ENCODE data around the gene TSNAXIP1.

TSNAXIP1 gene

GRCh38 chr16:67872631-67873434, 66.1 kb downstream of the TSNAXIP1 start, which contains the start of gene EDC4:
EDC4 (plus strand) TSS chr16:67873052; CDS start chr16:67873262, 210 bp downstream.
- Histone ChIP-seq H3K27me3 (ENCODE audit: control insufficient read depth, insufficient read depth, low read length) (no peaks in the 10 kb centered on the region), H3K36me3 (ENCODE audit: control insufficient read depth, insufficient read depth, low read length) (peaks cover 23% of the 10 kb centered on the region), H3K27ac (ENCODE audit: low read depth, low read length) (peak within 1 kb of the TSS; percentile 74), H3K4me1 (ENCODE audit: control insufficient read depth, insufficient read depth, low read length) (peaks cover 11% of the 10 kb centered on the region), H3K9ac (ENCODE audit: low read length) (peak within 1 kb of the TSS; percentile 76), H3K4me3 (ENCODE audit: low read length) (peak within 1 kb of the TSS; percentile 92)

- peaks cover 11% of the 10 kb centered on the region for H3K4me1 ChIP-seq (ENCODE audit: control insufficient read depth, insufficient read depth, low read length)
Measured at GRCh38 chr16:67873435-67874370, 67.0 kb downstream of the TSNAXIP1 start.

GRCh38 chr16:67874372-67874771, 67.7 kb downstream of the TSNAXIP1 start:
- Histone ChIP-seq H3K36me3 (ENCODE audit: control insufficient read depth, insufficient read depth, low read length) (peaks cover 33% of the 10 kb centered on the region), H3K4me3 (ENCODE audit: low read length) (peak overlapping the region; percentile 92), H3K9ac (ENCODE audit: low read length) (no peak overlapping the region), H3K4me1 (ENCODE audit: control insufficient read depth, insufficient read depth, low read length) (peaks cover 11% of the 10 kb centered on the region), H3K27me3 (ENCODE audit: control insufficient read depth, insufficient read depth, low read length) (no peaks in the 10 kb centered on the region), H3K27ac (ENCODE audit: low read depth, low read length) (no peak overlapping the region)

More at GRCh38 chr16:67873435-67874370, 67.0 kb downstream of the TSNAXIP1 start:
- H3K9ac ChIP-seq (ENCODE audit: low read length) = peak overlapping the region; percentile 76
- H3K36me3 ChIP-seq (ENCODE audit: control insufficient read depth, insufficient read depth, low read length) = peaks cover 27% of the 10 kb centered on the region
- peak overlapping the region; percentile 74 for H3K27ac ChIP-seq (ENCODE audit: low read depth, low read length)
- no peaks in the 10 kb centered on the region for H3K27me3 ChIP-seq (ENCODE audit: control insufficient read depth, insufficient read depth, low read length)
- peak overlapping the region; percentile 92 for H3K4me3 ChIP-seq (ENCODE audit: low read length)

- Histone ChIP-seq H3K4me3 (ENCODE audit: low read length) (no peak overlapping the region), H3K27me3 (ENCODE audit: control insufficient read depth, insufficient read depth, low read length) (no peaks in the 10 kb centered on the region), H3K4me1 (ENCODE audit: control insufficient read depth, insufficient read depth, low read length) (peaks cover 11% of the 10 kb centered on the region), H3K36me3 (ENCODE audit: control insufficient read depth, insufficient read depth, low read length) (peaks cover 59% of the 10 kb centered on the region), H3K27ac (ENCODE audit: low read depth, low read length) (no peak overlapping the region), H3K9ac (ENCODE audit: low read length) (no peak overlapping the region)
Measured at GRCh38 chr16:67877064-67877463, 70.4 kb downstream of the TSNAXIP1 start.

Data from rectal smooth muscle tissue (tissue), 1 donor.